ENCODE data around the gene MMRN1. TPM values are rescaled to one million over a fixed set of nuclear protein-coding genes. Genes with fewer than 3 reads are reported as not detected.

MMRN1 gene, protein sequence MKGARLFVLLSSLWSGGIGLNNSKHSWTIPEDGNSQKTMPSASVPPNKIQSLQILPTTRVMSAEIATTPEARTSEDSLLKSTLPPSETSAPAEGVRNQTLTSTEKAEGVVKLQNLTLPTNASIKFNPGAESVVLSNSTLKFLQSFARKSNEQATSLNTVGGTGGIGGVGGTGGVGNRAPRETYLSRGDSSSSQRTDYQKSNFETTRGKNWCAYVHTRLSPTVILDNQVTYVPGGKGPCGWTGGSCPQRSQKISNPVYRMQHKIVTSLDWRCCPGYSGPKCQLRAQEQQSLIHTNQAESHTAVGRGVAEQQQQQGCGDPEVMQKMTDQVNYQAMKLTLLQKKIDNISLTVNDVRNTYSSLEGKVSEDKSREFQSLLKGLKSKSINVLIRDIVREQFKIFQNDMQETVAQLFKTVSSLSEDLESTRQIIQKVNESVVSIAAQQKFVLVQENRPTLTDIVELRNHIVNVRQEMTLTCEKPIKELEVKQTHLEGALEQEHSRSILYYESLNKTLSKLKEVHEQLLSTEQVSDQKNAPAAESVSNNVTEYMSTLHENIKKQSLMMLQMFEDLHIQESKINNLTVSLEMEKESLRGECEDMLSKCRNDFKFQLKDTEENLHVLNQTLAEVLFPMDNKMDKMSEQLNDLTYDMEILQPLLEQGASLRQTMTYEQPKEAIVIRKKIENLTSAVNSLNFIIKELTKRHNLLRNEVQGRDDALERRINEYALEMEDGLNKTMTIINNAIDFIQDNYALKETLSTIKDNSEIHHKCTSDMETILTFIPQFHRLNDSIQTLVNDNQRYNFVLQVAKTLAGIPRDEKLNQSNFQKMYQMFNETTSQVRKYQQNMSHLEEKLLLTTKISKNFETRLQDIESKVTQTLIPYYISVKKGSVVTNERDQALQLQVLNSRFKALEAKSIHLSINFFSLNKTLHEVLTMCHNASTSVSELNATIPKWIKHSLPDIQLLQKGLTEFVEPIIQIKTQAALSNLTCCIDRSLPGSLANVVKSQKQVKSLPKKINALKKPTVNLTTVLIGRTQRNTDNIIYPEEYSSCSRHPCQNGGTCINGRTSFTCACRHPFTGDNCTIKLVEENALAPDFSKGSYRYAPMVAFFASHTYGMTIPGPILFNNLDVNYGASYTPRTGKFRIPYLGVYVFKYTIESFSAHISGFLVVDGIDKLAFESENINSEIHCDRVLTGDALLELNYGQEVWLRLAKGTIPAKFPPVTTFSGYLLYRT
- total RNA-seq (ENCODE audit: low replicate concordance), result 0.45 and 3.7 TPM in 2 replicates

GRCh38 chr4:89894649-89895550 is at the start of gene MMRN1:
Gene MMRN1 (plus strand): TSS chr4:89894854. CDS start chr4:89894972, 118 bp downstream.
- no peak for DNase-seq (ENCODE audit: low read depth)
- H3K4me3 ChIP-seq (ENCODE audit: low read depth, low read length), result no peak within 1 kb of the TSS
- no peak for TF ChIP-seq CTCF (IDR thresholded peaks at IDR 0.05; ENCODE audit: insufficient read depth, low read length)

DNA sequence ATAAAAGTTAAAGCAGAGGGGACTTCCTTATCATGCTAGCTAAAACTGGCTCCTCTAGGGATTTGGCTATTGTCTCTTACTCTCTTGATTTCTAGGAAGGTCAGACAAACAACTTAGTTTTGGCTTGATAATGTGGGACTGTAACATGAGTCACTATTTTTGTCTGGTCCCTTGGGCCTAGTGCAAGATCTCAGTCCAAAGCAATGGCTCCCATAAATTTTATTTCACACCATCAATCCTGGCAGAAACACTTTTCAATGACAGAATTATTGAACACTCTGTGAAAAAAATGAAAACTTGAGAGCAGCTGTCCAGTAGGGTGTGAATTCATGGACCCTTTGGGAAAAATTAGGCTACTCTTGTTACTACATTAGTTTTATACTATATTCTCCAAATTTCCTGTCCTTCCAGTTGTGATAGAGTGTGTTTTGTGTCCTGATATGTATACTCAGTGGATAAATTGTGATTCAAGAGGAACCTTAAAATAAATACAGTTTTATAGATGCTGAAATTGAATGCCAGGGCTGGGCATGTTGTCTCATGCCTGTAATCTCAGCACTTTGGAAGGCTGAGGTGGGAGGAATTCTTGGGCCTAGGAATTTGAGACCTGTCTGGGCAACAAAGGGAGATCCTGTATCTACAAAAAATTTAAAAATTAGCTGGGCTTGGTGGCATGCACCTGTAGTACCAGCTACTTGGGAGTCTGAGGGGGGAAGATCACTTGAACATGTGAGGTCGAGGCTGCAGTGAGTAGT is 46.9 kb upstream of the MMRN1 start:
- DNase-seq (ENCODE audit: low read depth), result no peak
- no peak for TF ChIP-seq CTCF (IDR thresholded peaks at IDR 0.05; ENCODE audit: insufficient read depth, low read length)
- H3K4me3 ChIP-seq (ENCODE audit: low read depth, low read length), result no peak overlapping the region

DNA sequence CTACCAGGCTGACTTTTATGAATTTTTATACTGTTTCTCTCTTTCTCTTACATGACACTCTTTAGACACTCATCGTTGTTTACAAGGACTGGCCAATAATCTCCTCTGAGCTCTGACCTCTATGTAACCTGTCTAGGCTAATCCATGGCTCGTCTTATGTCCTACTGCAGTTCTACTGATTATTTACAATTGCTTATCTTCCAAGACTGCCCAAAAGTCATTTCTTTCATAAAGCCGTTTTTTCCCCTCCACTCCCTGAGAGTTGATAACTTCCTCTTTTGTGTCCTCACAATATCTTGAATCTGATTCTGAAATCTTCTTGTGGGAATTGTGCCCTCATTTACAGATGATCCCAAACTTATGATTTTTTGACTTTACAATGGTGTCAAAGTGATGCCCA is 39.4 kb upstream of the MMRN1 start:
- no peak overlapping the region for H3K4me3 ChIP-seq (ENCODE audit: low read depth, low read length)
- DNase-seq (ENCODE audit: low read depth), result no peak
- TF ChIP-seq CTCF (IDR thresholded peaks at IDR 0.05; ENCODE audit: insufficient read depth, low read length), result no peak

- no peak overlapping the region for H3K4me3 ChIP-seq (ENCODE audit: low read depth, low read length)
- TF ChIP-seq CTCF (IDR thresholded peaks at IDR 0.05; ENCODE audit: insufficient read depth, low read length), result no peak
- no peak for DNase-seq (ENCODE audit: low read depth)
These were observed 33.7 kb upstream of the MMRN1 start for GRCh38 chr4:89860971-89861370.

DNA sequence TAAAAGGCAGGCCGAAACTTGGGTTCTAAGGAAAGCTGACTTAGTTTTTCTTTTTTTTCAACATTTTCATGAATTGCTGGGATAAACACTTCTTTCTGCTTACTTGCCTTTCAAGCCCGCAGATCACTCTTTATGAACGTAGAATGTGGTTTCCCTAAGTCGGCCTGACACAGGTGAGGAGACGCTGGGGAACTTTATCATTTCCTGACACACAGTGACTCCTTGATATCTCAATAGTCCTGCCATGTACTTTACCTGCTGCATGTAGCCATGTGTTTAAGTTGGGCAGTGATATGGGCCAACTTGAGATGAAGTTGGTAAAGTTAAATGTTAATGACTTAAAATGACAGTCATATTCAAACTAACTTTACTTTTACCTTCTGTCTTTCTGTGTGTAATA is 31.1 kb upstream of the MMRN1 start:
- TF ChIP-seq CTCF (IDR thresholded peaks at IDR 0.05; ENCODE audit: insufficient read depth, low read length), result no peak
- H3K4me3 ChIP-seq (ENCODE audit: low read depth, low read length), result no peak overlapping the region
- no peak for DNase-seq (ENCODE audit: low read depth)
